A673 (cell line): ENCODE measurements around the gene PKN1.

Experiments used
- CTCF ChIP-seq: fragments of 300-800, 200-600 bp; sonication (generic); conservative IDR thresholded peaks from 2 replicates; pipeline ENCODE4 v1.5.1; 2017; ENCODE audit warnings: low read depth, mild to moderate bottlenecking, antibody characterized with exemption, low read length, moderate library complexity, mixed read lengths
- EZH2 ChIP-seq: fragments of 200-600 bp; sonication (generic); IDR thresholded peaks from 2 replicates; pipeline ENCODE4 v1.6.1; 2017; ENCODE audit warnings: borderline replicate concordance, low read depth, mild to moderate bottlenecking, mixed read lengths, antibody characterized with exemption, low read length; ENCODE audit not compliant: poor library complexity, severe bottlenecking

GRCh38 chr19:14496029-14496833 lies 63.1 kb downstream of the PKN1 start, which contains the start of gene GIPC1:
- no peak for TF ChIP-seq EZH2
- no peak for TF ChIP-seq CTCF
